Effector memory CD4-positive, alpha-beta T cell (primary cell): ENCODE data around the gene ADGRB3.
"Not testable (repeated sequence)": the region's sequence is repeated elsewhere in the genome, so short reads cannot be mapped to it uniquely, and the experiment has no call there.

Experiments used
- DNase-seq, 3 donors: peaks; one replicate each; pipeline ENCODE4 v3.0.0-alpha.2; 2020
- H3K27ac ChIP-seq: 2 replicates; pipeline ENCODE4 v1.7.0; 2013; ENCODE audit warnings: mild to moderate bottlenecking, low read length, moderate library complexity; ENCODE audit not compliant: insufficient read depth, poor library complexity, severe bottlenecking
- H3K27me3 ChIP-seq: replicated peaks from 2 replicates; pipeline ENCODE4 v1.7.0; 2013; ENCODE audit warnings: mild to moderate bottlenecking, low read length; ENCODE audit not compliant: insufficient read depth, control insufficient read depth, poor library complexity, severe bottlenecking
- H3K36me3 ChIP-seq: 2 replicates; pipeline ENCODE4 v1.7.0; 2013; ENCODE audit warnings: mild to moderate bottlenecking, low read length, moderate library complexity; ENCODE audit not compliant: control insufficient read depth, insufficient read depth
- H3K4me1 ChIP-seq: 2 replicates; pipeline ENCODE4 v1.7.0; 2013; ENCODE audit warnings: low read length, mild to moderate bottlenecking; ENCODE audit not compliant: control insufficient read depth, insufficient read depth, poor library complexity, severe bottlenecking
- H3K4me3 ChIP-seq: 2 replicates; pipeline ENCODE4 v1.7.0; 2013; ENCODE audit warnings: low read length, low read depth, mild to moderate bottlenecking; ENCODE audit not compliant: insufficient read depth, poor library complexity, severe bottlenecking
- H3K9me3 ChIP-seq: 2 replicates; pipeline ENCODE4 v1.7.0; 2013; ENCODE audit warnings: mild to moderate bottlenecking, low read length, moderate library complexity; ENCODE audit not compliant: control insufficient read depth

Gene ADGRB3

GRCh38 chr6:68891419-68891818 is 256.3 kb downstream of the ADGRB3 start:
- no peak for DNase-seq
- Histone ChIP-seq H3K4me3 (no peak overlapping the region), H3K4me1 (no peaks in the 10 kb centered on the region), H3K27me3 (no peaks in the 10 kb centered on the region), H3K9me3 (no peaks in the 10 kb centered on the region), H3K36me3 (no peaks in the 10 kb centered on the region), H3K27ac (no peak overlapping the region)

GRCh38 chr6:68892452-68892851 is 257.4 kb downstream of the ADGRB3 start:
- Histone ChIP-seq H3K27ac (no peak overlapping the region), H3K4me3 (no peak overlapping the region), H3K9me3 (no peaks in the 10 kb centered on the region), H3K36me3 (no peaks in the 10 kb centered on the region), H3K4me1 (no peaks in the 10 kb centered on the region), H3K27me3 (no peaks in the 10 kb centered on the region)
- DNase-seq, result no peak

GRCh38 chr6:68895929-68896328 is 260.8 kb downstream of the ADGRB3 start:
- Histone ChIP-seq H3K27ac (no peak overlapping the region), H3K9me3 (no peaks in the 10 kb centered on the region), H3K27me3 (no peaks in the 10 kb centered on the region), H3K4me1 (no peaks in the 10 kb centered on the region), H3K4me3 (no peak overlapping the region), H3K36me3 (no peaks in the 10 kb centered on the region)
- DNase-seq, result no peak

GRCh38 chr6:68901044-68901443 is 266.0 kb downstream of the ADGRB3 start:
- H3K9me3 ChIP-seq, result no peaks in the 10 kb centered on the region
- no peak for DNase-seq
- no peak overlapping the region for H3K4me3 ChIP-seq
- H3K36me3 ChIP-seq, result no peaks in the 10 kb centered on the region
- H3K27ac ChIP-seq, result no peak overlapping the region
- no peaks in the 10 kb centered on the region for H3K4me1 ChIP-seq
- H3K27me3 ChIP-seq, result no peaks in the 10 kb centered on the region

- DNase-seq, result no peak
- Histone ChIP-seq H3K27ac (no peak overlapping the region), H3K4me1 (no peaks in the 10 kb centered on the region), H3K9me3 (no peaks in the 10 kb centered on the region), H3K27me3 (no peaks in the 10 kb centered on the region), H3K36me3 (no peaks in the 10 kb centered on the region), H3K4me3 (no peak overlapping the region)
Measured at GRCh38 chr6:68911334-68911733, 276.3 kb downstream of the ADGRB3 start.

GRCh38 chr6:68911811-68912210 is 276.7 kb downstream of the ADGRB3 start:
- H3K4me3 ChIP-seq, result no peak overlapping the region
- H3K27me3 ChIP-seq, result no peaks in the 10 kb centered on the region
- DNase-seq, result no peak
- H3K9me3 ChIP-seq, result no peaks in the 10 kb centered on the region
- no peaks in the 10 kb centered on the region for H3K36me3 ChIP-seq
- no peaks in the 10 kb centered on the region for H3K4me1 ChIP-seq
- H3K27ac ChIP-seq, result no peak overlapping the region

- H3K9me3 ChIP-seq, H3K36me3 ChIP-seq, H3K4me3 ChIP-seq, H3K27me3 ChIP-seq, DNase-seq, H3K27ac ChIP-seq, H3K4me1 ChIP-seq: not testable (repeated sequence)
Measured at GRCh38 chr6:68912805-68913204, 277.7 kb downstream of the ADGRB3 start.

GRCh38 chr6:68915586-68915985 is 280.5 kb downstream of the ADGRB3 start:
- H3K27ac ChIP-seq, result no peak overlapping the region
- no peak overlapping the region for H3K4me3 ChIP-seq
- no peaks in the 10 kb centered on the region for H3K27me3 ChIP-seq
- DNase-seq, result no peak
- no peaks in the 10 kb centered on the region for H3K9me3 ChIP-seq
- H3K36me3 ChIP-seq, result no peaks in the 10 kb centered on the region
- no peaks in the 10 kb centered on the region for H3K4me1 ChIP-seq

GRCh38 chr6:68919537-68919936 is 284.5 kb downstream of the ADGRB3 start:
- DNase-seq, result no peak
- Histone ChIP-seq H3K4me1 (no peaks in the 10 kb centered on the region), H3K4me3 (no peak overlapping the region), H3K27me3 (no peaks in the 10 kb centered on the region), H3K9me3 (no peaks in the 10 kb centered on the region), H3K27ac (no peak overlapping the region), H3K36me3 (no peaks in the 10 kb centered on the region)

GRCh38 chr6:68941345-68941744 is 306.3 kb downstream of the ADGRB3 start:
- Histone ChIP-seq H3K4me3 (no peak overlapping the region), H3K27ac (no peak overlapping the region), H3K27me3 (no peaks in the 10 kb centered on the region), H3K9me3 (no peaks in the 10 kb centered on the region), H3K4me1 (no peaks in the 10 kb centered on the region), H3K36me3 (no peaks in the 10 kb centered on the region)
- DNase-seq, result no peak

- Histone ChIP-seq H3K4me1 (no peaks in the 10 kb centered on the region), H3K9me3 (no peaks in the 10 kb centered on the region), H3K36me3 (no peaks in the 10 kb centered on the region), H3K27me3 (no peaks in the 10 kb centered on the region), H3K4me3 (no peak overlapping the region), H3K27ac (no peak overlapping the region)
- DNase-seq, result no peak
Measured at GRCh38 chr6:68947721-68948120, 312.6 kb downstream of the ADGRB3 start.
